Measurements from ENCODE around the gene GRK5.

DNA sequence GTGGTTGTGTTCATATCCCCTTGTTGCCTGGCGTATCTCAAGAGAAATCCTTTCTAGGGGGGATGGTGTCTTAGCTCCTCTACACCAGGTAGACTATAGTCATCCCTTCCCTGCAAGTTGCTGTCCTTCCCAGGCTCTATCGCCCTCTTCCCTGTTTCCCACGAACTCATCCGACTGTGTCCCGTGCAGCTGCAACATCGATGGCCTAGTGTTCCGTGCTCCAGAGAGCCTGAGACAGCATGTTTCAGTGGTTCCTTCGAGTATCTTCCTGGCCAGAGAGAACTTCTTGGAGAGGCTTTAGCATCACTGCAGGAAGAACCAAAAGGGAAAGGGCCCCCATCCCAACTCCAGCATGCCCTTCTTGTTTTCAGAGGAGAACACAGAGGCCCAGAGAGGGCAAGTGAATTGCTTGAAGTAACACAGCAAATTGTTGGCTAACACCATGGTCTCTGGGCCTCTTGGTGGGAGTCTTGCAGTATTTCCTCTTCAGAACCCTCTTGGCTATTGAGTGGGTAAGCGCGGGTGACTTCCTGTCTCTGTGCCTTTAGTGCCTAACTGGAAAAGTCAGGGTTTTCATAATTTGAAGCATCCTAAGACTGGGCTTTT lies 172.2 kb downstream of the GRK5 start:
- TF ChIP-seq, protein P1, sequence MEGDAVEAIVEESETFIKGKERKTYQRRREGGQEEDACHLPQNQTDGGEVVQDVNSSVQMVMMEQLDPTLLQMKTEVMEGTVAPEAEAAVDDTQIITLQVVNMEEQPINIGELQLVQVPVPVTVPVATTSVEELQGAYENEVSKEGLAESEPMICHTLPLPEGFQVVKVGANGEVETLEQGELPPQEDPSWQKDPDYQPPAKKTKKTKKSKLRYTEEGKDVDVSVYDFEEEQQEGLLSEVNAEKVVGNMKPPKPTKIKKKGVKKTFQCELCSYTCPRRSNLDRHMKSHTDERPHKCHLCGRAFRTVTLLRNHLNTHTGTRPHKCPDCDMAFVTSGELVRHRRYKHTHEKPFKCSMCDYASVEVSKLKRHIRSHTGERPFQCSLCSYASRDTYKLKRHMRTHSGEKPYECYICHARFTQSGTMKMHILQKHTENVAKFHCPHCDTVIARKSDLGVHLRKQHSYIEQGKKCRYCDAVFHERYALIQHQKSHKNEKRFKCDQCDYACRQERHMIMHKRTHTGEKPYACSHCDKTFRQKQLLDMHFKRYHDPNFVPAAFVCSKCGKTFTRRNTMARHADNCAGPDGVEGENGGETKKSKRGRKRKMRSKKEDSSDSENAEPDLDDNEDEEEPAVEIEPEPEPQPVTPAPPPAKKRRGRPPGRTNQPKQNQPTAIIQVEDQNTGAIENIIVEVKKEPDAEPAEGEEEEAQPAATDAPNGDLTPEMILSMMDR (IDR thresholded peaks at IDR 0.05), result no peak
- TF ChIP-seq POLR2A (IDR thresholded peaks at IDR 0.05), result no peak
